Stimulated activated naive CD8-positive, alpha-beta T cell treated with anti-CD3 and anti-CD28 coated beads, Interleukin-15, Interleukin-2, amounts not matched to agents 100 U/mL and 50 U/mL, for 24 hours (primary cell): Measurements from ENCODE around the gene HUNK.
"Not testable (repeated sequence)": the region's sequence is repeated elsewhere in the genome, so short reads cannot be mapped to it uniquely, and the experiment has no call there.

Source experiments
- ATAC-seq: fragments of 150-1000 bp; cut with Tn5 transposase; one replicate; pipeline ENCODE4 v1.10.0; 2021
- DNase-seq: peaks from one replicate; pipeline ENCODE4 v3.0.0; 2021

The HUNK gene

GRCh38 chr21:31870472-31871193 is 2.2 kb upstream of the HUNK start:
- ATAC-seq, result no peak
- no peak for DNase-seq

GRCh38 chr21:31871371-31871770 is 1.4 kb upstream of the HUNK start:
- not testable (repeated sequence) for DNase-seq, ATAC-seq

GRCh38 chr21:31872072-31872451 is 758 bp upstream of the HUNK start:
- ATAC-seq (no peak), DNase-seq (no peak)

GRCh38 chr21:31873275-31873695 is 465 bp downstream of the HUNK start:
- ATAC-seq, result peak; percentile 39
- DNase-seq, result peak; percentile 14

- DNase-seq (peak; percentile 79), ATAC-seq (peak; percentile 59)
These were observed 1.1 kb downstream of the HUNK start for GRCh38 chr21:31873696-31874599.

GRCh38 chr21:31874812-31875212 is 2.0 kb downstream of the HUNK start:
- DNase-seq, result no peak
- ATAC-seq, result no peak

GRCh38 chr21:31875496-31876015 is 2.7 kb downstream of the HUNK start:
- ATAC-seq (no peak), DNase-seq (no peak)

GRCh38 chr21:31877463-31877957 is 4.7 kb downstream of the HUNK start:
- ATAC-seq, result no peak

GRCh38 chr21:31878831-31879230 is 6.0 kb downstream of the HUNK start:
- ATAC-seq, result no peak
- DNase-seq, result no peak

More at GRCh38 chr21:31877463-31877957, 4.7 kb downstream of the HUNK start:
- no peak for DNase-seq

- DNase-seq (no peak), ATAC-seq (no peak)
These were observed 6.4 kb downstream of the HUNK start for GRCh38 chr21:31879241-31879650.

GRCh38 chr21:31879911-31880310 is 7.1 kb downstream of the HUNK start:
- DNase-seq, result no peak
- no peak for ATAC-seq

GRCh38 chr21:31880816-31881215 is 8.0 kb downstream of the HUNK start:
- DNase-seq, result no peak
- no peak for ATAC-seq

GRCh38 chr21:31882711-31883110 is 9.9 kb downstream of the HUNK start:
- ATAC-seq (no peak), DNase-seq (no peak)

GRCh38 chr21:31885146-31885545 is 12.3 kb downstream of the HUNK start:
- no peak for DNase-seq
- no peak for ATAC-seq

GRCh38 chr21:31886915-31887314 is 14.1 kb downstream of the HUNK start:
- DNase-seq (no peak), ATAC-seq (no peak)

- ATAC-seq (no peak), DNase-seq (no peak)
These were observed 14.6 kb downstream of the HUNK start for GRCh38 chr21:31887391-31887841.

GRCh38 chr21:31888936-31889371 is 16.1 kb downstream of the HUNK start:
- ATAC-seq (no peak), DNase-seq (no peak)

GRCh38 chr21:31889460-31889859 is 16.6 kb downstream of the HUNK start:
- DNase-seq (no peak), ATAC-seq (no peak)

GRCh38 chr21:31892686-31893085 is 19.9 kb downstream of the HUNK start:
- DNase-seq (no peak), ATAC-seq (no peak)

- DNase-seq (no peak), ATAC-seq (no peak)
These were observed 21.1 kb downstream of the HUNK start for GRCh38 chr21:31893851-31894415.

- no peak for ATAC-seq
These were observed 21.6 kb downstream of the HUNK start for GRCh38 chr21:31894457-31894856.

GRCh38 chr21:31895077-31895835 is 22.4 kb downstream of the HUNK start:
- no peak for ATAC-seq
- no peak for DNase-seq

More at GRCh38 chr21:31894457-31894856, 21.6 kb downstream of the HUNK start:
- DNase-seq, result no peak
